GM12892 (cell line): ENCODE results near the gene SFT2D2.
"Not testable (repeated sequence)": the region's sequence is repeated elsewhere in the genome, so short reads cannot be mapped to it uniquely, and the experiment has no call there.

Experiments
- POLR2A ChIP-seq: IDR thresholded peaks from 2 replicates; pipeline ENCODE4 v1.6.1; 2011; ENCODE audit warnings: low read depth, low read length, control low read depth
- POLR2AphosphoS5 ChIP-seq: IDR thresholded peaks from 2 replicates; pipeline ENCODE4 v1.6.1; 2011; ENCODE audit warnings: low read depth, low read length, control low read depth

DNA sequence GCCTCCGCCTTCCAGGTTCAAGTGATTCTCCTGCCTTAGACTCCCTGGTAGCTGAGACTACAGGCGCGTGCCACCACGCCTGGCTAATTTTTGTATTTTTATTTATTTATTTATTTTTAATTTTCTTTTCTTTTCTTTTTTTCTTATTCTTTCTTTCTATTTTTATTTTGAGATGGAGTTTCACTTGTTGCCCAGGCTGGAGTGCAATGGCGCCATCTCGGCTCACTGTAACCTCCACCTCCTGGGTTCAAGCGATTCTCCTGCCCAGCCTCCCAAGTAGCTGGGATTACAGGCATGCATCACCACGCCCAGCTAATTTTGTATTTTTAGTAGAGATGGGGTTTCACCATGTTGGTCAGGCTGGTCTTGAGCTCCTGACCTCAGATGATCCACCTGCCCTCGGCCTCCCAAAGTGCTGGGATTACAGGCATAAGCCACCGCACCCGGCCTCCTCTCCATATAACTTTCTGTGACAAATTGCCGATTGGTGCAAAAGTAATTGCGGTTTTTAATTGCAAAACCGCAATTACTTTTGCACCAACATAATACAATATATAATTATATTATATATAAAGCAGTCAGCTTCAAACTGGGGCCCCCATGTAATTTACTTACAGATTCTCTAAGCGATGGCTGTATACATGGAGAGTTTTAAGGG is 44.6 kb upstream of the SFT2D2 start:
- TF ChIP-seq POLR2AphosphoS5, POLR2A: not testable (repeated sequence)
